Activated B cell treated with CpG ODN at 0.5 μM for 24 hours (primary cell): ENCODE results near the gene HOXC6. TPM values are rescaled to one million over a fixed set of nuclear protein-coding genes. Genes with fewer than 3 reads are reported as not detected.
"Not testable (repeated sequence)": the region's sequence is repeated elsewhere in the genome, so short reads cannot be mapped to it uniquely, and the experiment has no call there.

Experiments used
- ATAC-seq: fragments of 200-7000 bp; cut with Tn5 transposase; one replicate; pipeline ENCODE4 v1.10.0; 2021; ENCODE audit warnings: low read depth, mild to moderate bottlenecking, moderate library complexity
- CTCF ChIA-PET: fragments of 350-600 bp; sonication (Branson Sonifier 250); formaldehyde crosslinking; loops from one replicate; lab custom pipeline; 2021; ENCODE audit warnings: antibody characterized with exemption; lab: Charles Lee
- POLR2A ChIA-PET: fragments of 350-600 bp; sonication (Branson Sonifier 250); formaldehyde crosslinking; loops from one replicate; lab custom pipeline; 2021; ENCODE audit warnings: antibody characterized with exemption; lab: Charles Lee
- DNase-seq: peaks from one replicate; pipeline ENCODE4 v3.0.0; 2022
- H3K27ac Mint-ChIP-seq: one replicate; pipeline ENCODE4 v1.8.0; 2020; ENCODE audit warnings: mixed read lengths
- H3K27me3 Mint-ChIP-seq: one replicate; pipeline ENCODE4 v1.8.0; 2021; ENCODE audit warnings: mixed read lengths
- H3K36me3 Mint-ChIP-seq: one replicate; pipeline ENCODE4 v1.8.0; 2021; ENCODE audit warnings: low read depth, mixed read lengths
- H3K4me1 Mint-ChIP-seq: one replicate; pipeline ENCODE4 v1.8.0; 2021; ENCODE audit warnings: mixed read lengths
- H3K4me3 Mint-ChIP-seq: one replicate; pipeline ENCODE4 v1.8.0; 2020; ENCODE audit warnings: mild to moderate bottlenecking, mixed read lengths
- H3K9me3 Mint-ChIP-seq: one replicate; pipeline ENCODE4 v1.8.0; 2020; ENCODE audit warnings: mixed read lengths
- intact Hi-C: fragments of 100-400 bp; cut with micrococcal nuclease; formaldehyde crosslinking; loops from one replicate; pipeline ENCODE4 v1.15.1; 2024
- total RNA-seq: library from RNA; stranded (reverse); gene quantifications from 2 replicates; pipeline ENCODE4 v1.2.3, GENCODE V29; 2022
- TF ChIP-seq, protein P1 (sequence below): fragments of 200-600 bp; IDR thresholded peaks from one replicate; pipeline ENCODE4 v1.8.0; 2022; ENCODE audit warnings: antibody characterized with exemption, mild to moderate bottlenecking

Gene HOXC6
- total RNA-seq, 1 donor from 2014 or later, result not detected

DNA sequence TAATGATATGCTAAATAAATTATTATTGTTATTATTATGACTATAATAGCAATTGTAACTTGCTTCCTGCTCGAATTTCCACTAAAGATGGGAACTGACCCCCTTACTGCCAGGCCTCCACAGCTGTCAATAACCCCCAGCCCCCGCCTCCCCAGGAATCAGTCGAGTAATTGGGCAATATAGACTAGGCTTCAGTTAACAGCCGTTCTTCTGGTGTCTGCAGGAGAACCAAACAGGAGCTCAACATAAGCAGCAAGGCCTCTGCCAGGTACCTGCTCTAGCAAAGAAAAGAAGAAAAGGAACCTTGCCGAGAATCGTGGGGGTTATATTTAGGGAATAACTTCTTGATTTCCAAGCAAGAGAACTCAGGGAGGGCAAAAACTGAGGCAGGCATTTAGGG lies 47.2 kb downstream of the HOXC6 start:
- intact Hi-C loops, result no loop called here
- peaks cover 16% of the 10 kb centered on the region for H3K27me3 Mint-ChIP-seq
- POLR2A ChIA-PET, result no interaction called here
- ATAC-seq (no peak), DNase-seq (no peak)
- no peaks in the 10 kb centered on the region for H3K36me3 Mint-ChIP-seq
- TF ChIP-seq, protein P1, sequence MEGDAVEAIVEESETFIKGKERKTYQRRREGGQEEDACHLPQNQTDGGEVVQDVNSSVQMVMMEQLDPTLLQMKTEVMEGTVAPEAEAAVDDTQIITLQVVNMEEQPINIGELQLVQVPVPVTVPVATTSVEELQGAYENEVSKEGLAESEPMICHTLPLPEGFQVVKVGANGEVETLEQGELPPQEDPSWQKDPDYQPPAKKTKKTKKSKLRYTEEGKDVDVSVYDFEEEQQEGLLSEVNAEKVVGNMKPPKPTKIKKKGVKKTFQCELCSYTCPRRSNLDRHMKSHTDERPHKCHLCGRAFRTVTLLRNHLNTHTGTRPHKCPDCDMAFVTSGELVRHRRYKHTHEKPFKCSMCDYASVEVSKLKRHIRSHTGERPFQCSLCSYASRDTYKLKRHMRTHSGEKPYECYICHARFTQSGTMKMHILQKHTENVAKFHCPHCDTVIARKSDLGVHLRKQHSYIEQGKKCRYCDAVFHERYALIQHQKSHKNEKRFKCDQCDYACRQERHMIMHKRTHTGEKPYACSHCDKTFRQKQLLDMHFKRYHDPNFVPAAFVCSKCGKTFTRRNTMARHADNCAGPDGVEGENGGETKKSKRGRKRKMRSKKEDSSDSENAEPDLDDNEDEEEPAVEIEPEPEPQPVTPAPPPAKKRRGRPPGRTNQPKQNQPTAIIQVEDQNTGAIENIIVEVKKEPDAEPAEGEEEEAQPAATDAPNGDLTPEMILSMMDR, result no peak
- CTCF ChIA-PET, result no interaction called here
- no peak overlapping the region for H3K27ac Mint-ChIP-seq
- H3K4me3 Mint-ChIP-seq, result no peak overlapping the region
- no peaks in the 10 kb centered on the region for H3K9me3 Mint-ChIP-seq
- peaks cover under 1% of the 10 kb centered on the region for H3K4me1 Mint-ChIP-seq

DNA sequence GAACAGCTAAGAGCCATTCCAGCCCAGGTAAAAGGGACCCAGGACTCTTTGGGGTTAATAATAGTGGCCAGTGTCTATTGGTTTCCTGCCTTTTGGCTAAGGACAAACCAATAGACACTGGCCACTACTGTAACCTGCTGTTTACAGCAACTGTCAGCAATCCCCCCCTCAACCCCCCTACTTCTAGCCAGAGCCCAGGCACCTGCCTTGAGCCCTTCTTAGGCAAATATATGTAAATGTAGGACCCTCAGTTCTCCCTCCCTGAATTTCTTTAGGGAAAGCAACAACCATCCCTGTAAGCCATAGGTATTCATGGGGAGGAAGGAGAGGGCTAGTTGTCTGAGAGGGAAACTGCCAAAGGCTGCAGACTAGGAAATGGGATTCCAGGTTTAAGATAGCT lies 47.7 kb downstream of the HOXC6 start:
- no peak overlapping the region for H3K27ac Mint-ChIP-seq
- H3K9me3 Mint-ChIP-seq, result no peaks in the 10 kb centered on the region
- TF ChIP-seq, protein P1, result no peak
- ATAC-seq (no peak), DNase-seq (no peak)
- ChIA-PET POLR2A (no interaction called here), CTCF (no interaction called here)
- H3K36me3 Mint-ChIP-seq, result peaks cover under 1% of the 10 kb centered on the region
- intact Hi-C loops, result no loop called here
- no peak overlapping the region for H3K4me3 Mint-ChIP-seq
- peaks cover 6% of the 10 kb centered on the region for H3K4me1 Mint-ChIP-seq
- H3K27me3 Mint-ChIP-seq, result peaks cover 12% of the 10 kb centered on the region

DNA sequence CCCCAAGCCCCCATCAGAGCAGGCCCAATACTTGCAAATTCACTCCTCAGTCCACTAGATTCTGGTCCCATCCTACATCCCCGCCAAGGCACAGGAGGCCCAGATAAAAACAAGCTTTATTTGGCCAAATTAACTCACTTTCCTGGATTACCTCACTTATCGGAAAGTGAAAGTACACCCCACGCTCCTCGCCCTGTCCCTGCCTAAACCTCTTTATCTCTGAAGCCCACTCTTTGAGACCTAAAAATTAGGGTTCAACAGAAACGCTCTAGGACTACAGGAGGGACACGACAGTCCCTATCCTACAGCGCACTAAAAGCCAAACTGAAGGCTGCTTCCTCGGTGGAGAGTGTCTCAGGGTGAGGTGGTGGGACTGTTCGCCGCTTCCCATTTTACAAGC lies 49.6 kb downstream of the HOXC6 start:
- CTCF ChIA-PET, result interaction anchor here (0.9 kb wide), 1 partner anchor 46 kb away, joined by 3 read pairs; no protein-coding TSS in a partner anchor
- H3K9me3 Mint-ChIP-seq, H3K36me3 Mint-ChIP-seq, ATAC-seq, H3K27ac Mint-ChIP-seq, DNase-seq, H3K4me3 Mint-ChIP-seq, intact Hi-C loops, H3K27me3 Mint-ChIP-seq, POLR2A ChIA-PET: not testable (repeated sequence)
- peaks cover 18% of the 10 kb centered on the region for H3K4me1 Mint-ChIP-seq

DNA sequence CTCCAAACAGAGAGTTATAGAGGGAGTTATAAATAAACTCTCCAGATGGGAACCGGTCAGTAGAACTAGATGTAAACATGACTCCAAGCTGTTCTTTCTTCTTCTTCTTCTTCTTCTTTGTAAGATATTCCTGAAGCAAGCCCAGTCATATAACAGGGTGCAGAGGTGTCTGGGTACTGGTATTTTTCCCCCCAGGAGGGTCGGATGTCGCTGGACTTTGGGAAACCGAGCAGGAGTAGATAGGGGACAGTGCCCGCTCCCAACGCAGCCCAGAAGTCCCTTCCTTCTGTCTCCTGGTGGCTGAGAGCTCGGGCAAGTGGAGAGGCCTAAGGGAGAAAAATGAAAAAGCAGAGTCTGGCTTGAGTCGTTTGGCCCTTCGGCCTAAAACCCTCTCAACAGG lies 50.9 kb downstream of the HOXC6 start:
- H3K27ac Mint-ChIP-seq, H3K36me3 Mint-ChIP-seq, intact Hi-C loops, DNase-seq, ATAC-seq, CTCF ChIA-PET, H3K9me3 Mint-ChIP-seq, POLR2A ChIA-PET, H3K4me3 Mint-ChIP-seq, H3K27me3 Mint-ChIP-seq: not testable (repeated sequence)
- H3K4me1 Mint-ChIP-seq, result peaks cover 20% of the 10 kb centered on the region

Other genes starting within 250 kb of the HOXC6 start
- not detected in 2 replicates for gene HOXC13, start 89.6 kb upstream of the HOXC6 start, total RNA-seq
- not detected in 2 replicates for gene HOXC12, start 73.5 kb upstream of the HOXC6 start, total RNA-seq
- not detected in 2 replicates for gene HOXC11, start 55.3 kb upstream of the HOXC6 start, total RNA-seq
- gene HOTAIR, start 53.5 kb upstream of the HOXC6 start, total RNA-seq, result not detected in 2 replicates
- not detected in 2 replicates for gene HOXC10, start 43.3 kb upstream of the HOXC6 start, total RNA-seq
- gene HOXC9, start 28.3 kb upstream of the HOXC6 start, total RNA-seq, result not detected in 2 replicates
- gene HOXC8, start 19.5 kb upstream of the HOXC6 start, total RNA-seq, result not detected in 2 replicates
- not detected in 2 replicates for gene HOXC5, start 4.6 kb downstream of the HOXC6 start, total RNA-seq
- gene HOXC4, start 25.4 kb downstream of the HOXC6 start, total RNA-seq, result 4.3 and 4.8 TPM in 2 replicates
- gene SMUG1, start 160.5 kb downstream of the HOXC6 start, total RNA-seq, result 31.2 and 38.6 TPM in 2 replicates